Measurements from ENCODE around the gene TPCN2.
"Not testable (repeated sequence)": the region's sequence is repeated elsewhere in the genome, so short reads cannot be mapped to it uniquely, and the experiment has no call there.

TPCN2 gene

GRCh38 chr11:69071086-69071800 lies 22.5 kb downstream of the TPCN2 start:
- TF ChIP-seq CTCF (IDR thresholded peaks at IDR 0.05; ENCODE audit: low read depth, low read length, missing control alignments): no peak
- no peak overlapping the region for H3K4me3 ChIP-seq (ENCODE audit: low read depth, low read length)
- no peak for DNase-seq (ENCODE audit: low read depth)

GRCh38 chr11:69071956-69072355 lies 23.2 kb downstream of the TPCN2 start:
- TF ChIP-seq CTCF (IDR thresholded peaks at IDR 0.05; ENCODE audit: low read depth, low read length, missing control alignments): no peak
- H3K4me3 ChIP-seq (ENCODE audit: low read depth, low read length): no peak overlapping the region
- no peak for DNase-seq (ENCODE audit: low read depth)

GRCh38 chr11:69073469-69073868 lies 24.7 kb downstream of the TPCN2 start:
- H3K4me3 ChIP-seq (ENCODE audit: low read depth, low read length): no peak overlapping the region
- TF ChIP-seq CTCF (IDR thresholded peaks at IDR 0.05; ENCODE audit: low read depth, low read length, missing control alignments): no peak
- no peak for DNase-seq (ENCODE audit: low read depth)

GRCh38 chr11:69074375-69075140 lies 25.8 kb downstream of the TPCN2 start:
- no peak for TF ChIP-seq CTCF (IDR thresholded peaks at IDR 0.05; ENCODE audit: low read depth, low read length, missing control alignments)
- DNase-seq (ENCODE audit: low read depth): no peak

GRCh38 chr11:69075421-69076128 lies 26.8 kb downstream of the TPCN2 start:
- no peak for TF ChIP-seq CTCF (IDR thresholded peaks at IDR 0.05; ENCODE audit: low read depth, low read length, missing control alignments)
- no peak for DNase-seq (ENCODE audit: low read depth)
- no peak overlapping the region for H3K4me3 ChIP-seq (ENCODE audit: low read depth, low read length)

More at GRCh38 chr11:69074375-69075140, 25.8 kb downstream of the TPCN2 start:
- no peak overlapping the region for H3K4me3 ChIP-seq (ENCODE audit: low read depth, low read length)

- no peak overlapping the region for H3K4me3 ChIP-seq (ENCODE audit: low read depth, low read length)
- no peak for TF ChIP-seq CTCF (IDR thresholded peaks at IDR 0.05; ENCODE audit: low read depth, low read length, missing control alignments)
- no peak for DNase-seq (ENCODE audit: low read depth)
These were observed 27.5 kb downstream of the TPCN2 start for GRCh38 chr11:69076129-69076791.

- H3K4me3 ChIP-seq (ENCODE audit: low read depth, low read length); DNase-seq (ENCODE audit: low read depth): not testable (repeated sequence)
These were observed 28.2 kb downstream of the TPCN2 start for GRCh38 chr11:69076977-69077376.
